HepG2 (cell line): ENCODE measurements around the gene MYO19. TPM values are rescaled to one million over a fixed set of nuclear protein-coding genes. Genes with fewer than 3 reads are reported as not detected.

ENCODE experiments used
- ARID3A ChIP-seq: IDR thresholded peaks from 2 replicates; pipeline ENCODE4 v1.6.1; 2012; ENCODE audit warnings: low read depth, low read length, improper control_type of control experiment
- FOXP4 ChIP-seq: sonication (generic); formaldehyde crosslinking; IDR thresholded peaks from 2 replicates; pipeline ENCODE4 v1.4.0; 2020; ENCODE audit warnings: missing genetic modification reagents
- GZF1 ChIP-seq: sonication (generic); formaldehyde crosslinking; IDR thresholded peaks from 2 replicates; pipeline ENCODE4 v1.5.1; 2020; ENCODE audit warnings: mild to moderate bottlenecking, missing genetic modification reagents
- LBX2 ChIP-seq: sonication (generic); formaldehyde crosslinking; IDR thresholded peaks from 2 replicates; pipeline ENCODE4 v1.5.0; 2020; ENCODE audit warnings: missing genetic modification reagents, mild to moderate bottlenecking, borderline replicate concordance
- MAZ ChIP-seq, 2 experiments: sonication (generic) in 1 of 2; formaldehyde crosslinking in 1 of 2; IDR thresholded peaks; 2 replicates each; pipeline versions ENCODE4 v1.5.0 to v1.6.1; 2012 to 2020; ENCODE audit warnings: low read depth in 2 of 2, mild to moderate bottlenecking in 2 of 2, borderline replicate concordance in 1 of 2, improper control_type of control experiment in 1 of 2, low read length in 1 of 2, missing genetic modification reagents in 1 of 2, moderate library complexity in 1 of 2
- MIER3 ChIP-seq: IDR thresholded peaks from 2 replicates; pipeline ENCODE4 v1.6.1; 2016; ENCODE audit warnings: missing compliant biosample characterization, borderline replicate concordance
- NCOR1 ChIP-seq: fragments of 200-600 bp; sonication (generic); IDR thresholded peaks from 2 replicates; pipeline ENCODE4 v1.7.0; 2017; ENCODE audit warnings: antibody characterized with exemption, low read length, borderline replicate concordance
- SKI ChIP-seq: fragments of 450-650 bp; IDR thresholded peaks from one replicate; pipeline ENCODE4 v1.6.1; 2018; ENCODE audit warnings: mild to moderate bottlenecking; ENCODE audit not compliant: partially characterized antibody
- SMYD3 ChIP-seq: sonication (generic); formaldehyde crosslinking; IDR thresholded peaks from 2 replicates; pipeline ENCODE4 v1.8.1; 2023; ENCODE audit warnings: mild to moderate bottlenecking, missing genetic modification reagents
- TFAP4 ChIP-seq: sonication (generic); IDR thresholded peaks from 2 replicates; pipeline ENCODE4 v1.6.1; 2016; ENCODE audit warnings: low read depth, borderline replicate concordance
- TP53 ChIP-seq: sonication (generic); formaldehyde crosslinking; conservative IDR thresholded peaks from 2 replicates; pipeline ENCODE4 v1.4.0; 2020; ENCODE audit warnings: missing genetic modification reagents
- ZNF18 ChIP-seq: sonication (generic); formaldehyde crosslinking; IDR thresholded peaks from 2 replicates; pipeline ENCODE4 v1.8.0; 2022; ENCODE audit warnings: mild to moderate bottlenecking, missing genetic modification reagents; ENCODE audit not compliant: insufficient replicate concordance
- ZNF207 ChIP-seq: fragments of 450-650 bp; IDR thresholded peaks from 2 replicates; pipeline ENCODE4 v1.6.1; 2016; ENCODE audit warnings: antibody characterized with exemption, borderline replicate concordance
- ZNF281 ChIP-seq: sonication (generic); formaldehyde crosslinking; IDR thresholded peaks from 2 replicates; pipeline ENCODE4 v1.4.0; 2020; ENCODE audit warnings: missing genetic modification reagents, borderline replicate concordance
- ZNF562 ChIP-seq: sonication (generic); formaldehyde crosslinking; IDR thresholded peaks from 2 replicates; pipeline ENCODE4 v1.8.0; 2022; ENCODE audit warnings: missing genetic modification reagents, borderline replicate concordance
- ZNF761 ChIP-seq: sonication (generic); formaldehyde crosslinking; conservative IDR thresholded peaks from 2 replicates; pipeline ENCODE4 v1.4.0; 2020; ENCODE audit warnings: mild to moderate bottlenecking, missing genetic modification reagents
- ZSCAN20 ChIP-seq: sonication (generic); formaldehyde crosslinking; IDR thresholded peaks from 2 replicates; pipeline ENCODE4 v1.4.0; 2020; ENCODE audit warnings: missing genetic modification reagents, mild to moderate bottlenecking, borderline replicate concordance
- polyA plus RNA-seq, 8 experiments: library from polyadenylated mRNA; depleted of rRNA in 3 of 8; stranded (reverse) in 7 of 8; unstranded in 1 of 8; fragments of >200 nt; fragmentation: Illumina TruSeq in 4 of 8; extraction: Trizol in 4 of 8; gene quantifications; 2 replicates each; pipeline versions ENCODE4 v1.2.1 to v1.2.3, GENCODE V29; 2011 to 2016; ENCODE audit warnings: low read depth in 4 of 8, missing spikeins in 1 of 8, mixed read lengths in 1 of 8; ENCODE audit not compliant: insufficient read depth in 1 of 8
- total RNA-seq, 5 experiments: library from RNA; depleted of rRNA; stranded (reverse); fragments of >200 nt; fragmentation: Illumina TruSeq; extraction: Trizol; gene quantifications; 2 replicates each; pipeline ENCODE4 v1.2.3, GENCODE V29; 2016; ENCODE audit warnings: low read depth in 1 of 5

Gene MYO19
- total and polyA plus RNA-seq, 2 of the 13 experiments (the other 11 are each of a cell fraction or from before 2014, with no cell fraction given), result 75.7 to 82.3 TPM

- TF ChIP-seq MAZ (IDR thresholded peaks at IDR 0.05; ENCODE audit: borderline replicate concordance, low read depth, low read length) (peak; percentile 78; the same call in 1 of the 2 replicates), MAZ (CRISPR knock-in tag; IDR thresholded peaks at IDR 0.05; ENCODE audit: low read depth) (peak; percentile 88), ZNF207 (no peak), ZNF562 (CRISPR knock-in tag) (no peak), TP53 (no peak; the same call in 1 of the 2 replicates), SMYD3 (CRISPR knock-in tag) (peak; percentile 59; the same call in 1 of the 2 replicates), ZNF761 (CRISPR knock-in tag) (peak; percentile 50; the same call in 1 of the 2 replicates), ARID3A (no peak), FOXP4 (CRISPR knock-in tag) (peak; percentile 51; the same call in 1 of the 2 replicates), ZSCAN20 (CRISPR knock-in tag) (peak; percentile 71; the same call in 1 of the 2 replicates), SKI (peak; percentile 50), ZNF18 (CRISPR knock-in tag) (no peak), MIER3 (CRISPR knock-in tag) (peak; percentile 77; the same call in 1 of the 2 replicates), NCOR1 (no peak; the same call in 1 of the 2 replicates), TFAP4 (peak; percentile 66; the same call in 1 of the 2 replicates), GZF1 (no peak), LBX2 (CRISPR knock-in tag) (peak; percentile 63; the same call in 1 of the 2 replicates), ZNF281 (no peak)
Observed at GRCh38 chr17:36534840-36535668, at the start of gene MYO19, which contains the start of gene PIGW (continued).
